ENCODE data around the gene PACSIN3. TPM values are rescaled to one million over a fixed set of nuclear protein-coding genes. Genes with fewer than 3 reads are reported as not detected.

Gene PACSIN3
- polyA plus RNA-seq, 2 of the 4 experiments (the other 2 are of a cell fraction): 16.5 to 35.3 TPM

DNA sequence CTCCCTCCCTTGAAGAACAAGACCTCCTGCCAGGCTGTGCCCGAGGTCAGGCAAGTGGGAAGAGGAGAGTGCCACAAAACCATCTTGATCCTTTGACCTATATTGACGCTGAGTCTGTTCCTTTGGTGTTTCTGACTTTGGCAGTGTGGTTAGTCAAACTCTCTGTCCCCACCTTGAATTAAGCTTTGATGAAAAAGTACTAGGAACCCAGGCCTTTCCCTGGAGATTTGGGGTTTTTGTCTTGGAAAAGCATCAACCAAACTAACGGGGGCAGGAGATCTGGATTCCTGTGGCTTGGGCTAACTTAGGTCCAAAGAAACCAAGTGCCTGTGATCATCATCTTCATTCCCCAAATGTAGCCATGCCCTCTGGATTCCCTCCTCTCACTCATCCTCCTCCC, 49.9 kb downstream of the PACSIN3 start (continued):
- TF ChIP-seq, protein P1, sequence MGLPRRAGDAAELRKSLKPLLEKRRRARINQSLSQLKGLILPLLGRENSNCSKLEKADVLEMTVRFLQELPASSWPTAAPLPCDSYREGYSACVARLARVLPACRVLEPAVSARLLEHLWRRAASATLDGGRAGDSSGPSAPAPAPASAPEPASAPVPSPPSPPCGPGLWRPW (IDR thresholded peaks at IDR 0.05): no peak
- TF ChIP-seq ESRRA (IDR thresholded peaks at IDR 0.05; ENCODE audit: borderline replicate concordance, low read length) (no peak), CBX2 (IDR thresholded peaks at IDR 0.05; ENCODE audit: borderline replicate concordance, low read depth) (no peak)
- TF ChIP-seq, protein P2, sequence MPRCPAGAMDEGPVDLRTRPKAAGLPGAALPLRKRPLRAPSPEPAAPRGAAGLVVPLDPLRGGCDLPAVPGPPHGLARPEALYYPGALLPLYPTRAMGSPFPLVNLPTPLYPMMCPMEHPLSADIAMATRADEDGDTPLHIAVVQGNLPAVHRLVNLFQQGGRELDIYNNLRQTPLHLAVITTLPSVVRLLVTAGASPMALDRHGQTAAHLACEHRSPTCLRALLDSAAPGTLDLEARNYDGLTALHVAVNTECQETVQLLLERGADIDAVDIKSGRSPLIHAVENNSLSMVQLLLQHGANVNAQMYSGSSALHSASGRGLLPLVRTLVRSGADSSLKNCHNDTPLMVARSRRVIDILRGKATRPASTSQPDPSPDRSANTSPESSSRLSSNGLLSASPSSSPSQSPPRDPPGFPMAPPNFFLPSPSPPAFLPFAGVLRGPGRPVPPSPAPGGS (IDR thresholded peaks at IDR 0.05): no peak

DNA sequence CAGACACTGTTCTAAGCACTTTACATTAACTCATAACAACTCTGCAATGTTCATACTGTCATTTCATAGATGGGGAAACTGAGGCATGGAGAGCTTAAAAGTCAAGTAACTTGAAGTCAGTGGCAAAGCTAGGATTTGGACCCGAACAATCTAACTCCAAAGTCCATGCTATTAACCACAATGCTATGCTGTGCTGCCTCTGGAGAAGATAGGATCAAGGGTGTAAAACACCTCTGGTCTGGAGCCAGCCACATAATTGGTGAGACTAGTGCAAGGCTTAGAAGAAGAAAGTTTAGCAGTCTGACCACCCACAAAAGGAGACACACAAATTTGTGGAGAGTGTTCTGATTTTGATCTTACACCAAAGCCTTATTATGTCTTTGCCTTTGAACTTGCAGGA, 53.3 kb downstream of the PACSIN3 start:
- no peak for DNase-seq (ENCODE audit: low read depth in 1 of 2, low spot score in 1 of 2)
- H3K27ac ChIP-seq: no peak overlapping the region
- no peak for ATAC-seq
- 65% methylated on average over 1 of the region's 1 CpG for WGBS (ENCODE audit: missing lambda C conversion rate)
- FAIRE-seq: no peak
- ChIA-PET POLR2A (interaction anchor here (0.5 kb wide), 1 partner anchor 37 kb away, joined by 5 read pairs; no protein-coding TSS in a partner anchor), CTCF (interaction anchor here (0.8 to 3.3 kb wide), 4 partner anchors 11 to 219 kb away, joined by 3 to 21 read pairs (median 4); no protein-coding TSS in a partner anchor)
- H3K4me1 ChIP-seq: no peaks in the 10 kb centered on the region
- no peak overlapping the region for H3K4me2 ChIP-seq
- no peaks in the 10 kb centered on the region for H3K9me3 ChIP-seq
- H3K4me3 ChIP-seq: no peak overlapping the region
- TF ChIP-seq, protein P3, sequence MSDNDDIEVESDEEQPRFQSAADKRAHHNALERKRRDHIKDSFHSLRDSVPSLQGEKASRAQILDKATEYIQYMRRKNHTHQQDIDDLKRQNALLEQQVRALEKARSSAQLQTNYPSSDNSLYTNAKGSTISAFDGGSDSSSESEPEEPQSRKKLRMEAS (IDR thresholded peaks at IDR 0.05): no peak
- TF ChIP-seq HDAC2 (IDR thresholded peaks at IDR 0.05) (no peak), CBX8 (IDR thresholded peaks at IDR 0.05) (no peak), PHF8 (IDR thresholded peaks at IDR 0.05; ENCODE audit: borderline replicate concordance, low read depth) (no peak), RFX5 (IDR thresholded peaks at IDR 0.05) (no peak), NR3C1 (IDR thresholded peaks at IDR 0.05) (no peak), SREBF2 (IDR thresholded peaks at IDR 0.05) (no peak), JUN (IDR thresholded peaks at IDR 0.05) (no peak), MYC (IDR thresholded peaks at IDR 0.05; ENCODE audit: borderline replicate concordance, low read length) (no peak), ZFP36 (IDR thresholded peaks at IDR 0.05; ENCODE audit: borderline replicate concordance, partially characterized antibody) (no peak)

DNA sequence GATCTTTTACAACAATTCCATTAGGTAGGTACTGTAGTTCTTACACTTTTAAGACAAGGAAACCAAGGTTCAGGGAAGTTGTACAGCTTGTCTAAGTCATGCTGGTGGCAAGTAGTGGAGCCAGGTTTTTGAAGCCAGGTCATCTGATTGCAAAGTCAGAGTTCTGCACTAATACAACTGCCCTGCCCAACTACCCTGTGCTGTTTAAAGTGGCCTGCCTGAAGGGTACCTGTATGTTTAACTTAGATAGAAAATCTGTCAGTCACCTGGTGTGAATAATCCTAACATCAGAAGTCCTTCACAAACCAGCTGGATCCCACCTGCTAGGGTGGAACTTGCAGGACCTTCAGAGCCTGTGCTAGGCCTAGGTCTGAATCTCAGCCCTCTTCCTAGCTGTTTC, 53.7 kb downstream of the PACSIN3 start:
- Histone ChIP-seq H3K4me3 (no peak overlapping the region), H3K4me2 (no peak overlapping the region), H3K27ac (no peak overlapping the region), H3K4me1 (no peaks in the 10 kb centered on the region), H3K9me3 (no peaks in the 10 kb centered on the region)
- ATAC-seq (no peak), DNase-seq (ENCODE audit: low read depth in 1 of 2, low spot score in 1 of 2) (no peak), FAIRE-seq (no peak)
- no peak for TF ChIP-seq SMC3 (IDR thresholded peaks at IDR 0.05)
- no peak for TF ChIP-seq RARB (CRISPR knock-in tag; IDR thresholded peaks at IDR 0.05)
- TF ChIP-seq, protein P4, sequence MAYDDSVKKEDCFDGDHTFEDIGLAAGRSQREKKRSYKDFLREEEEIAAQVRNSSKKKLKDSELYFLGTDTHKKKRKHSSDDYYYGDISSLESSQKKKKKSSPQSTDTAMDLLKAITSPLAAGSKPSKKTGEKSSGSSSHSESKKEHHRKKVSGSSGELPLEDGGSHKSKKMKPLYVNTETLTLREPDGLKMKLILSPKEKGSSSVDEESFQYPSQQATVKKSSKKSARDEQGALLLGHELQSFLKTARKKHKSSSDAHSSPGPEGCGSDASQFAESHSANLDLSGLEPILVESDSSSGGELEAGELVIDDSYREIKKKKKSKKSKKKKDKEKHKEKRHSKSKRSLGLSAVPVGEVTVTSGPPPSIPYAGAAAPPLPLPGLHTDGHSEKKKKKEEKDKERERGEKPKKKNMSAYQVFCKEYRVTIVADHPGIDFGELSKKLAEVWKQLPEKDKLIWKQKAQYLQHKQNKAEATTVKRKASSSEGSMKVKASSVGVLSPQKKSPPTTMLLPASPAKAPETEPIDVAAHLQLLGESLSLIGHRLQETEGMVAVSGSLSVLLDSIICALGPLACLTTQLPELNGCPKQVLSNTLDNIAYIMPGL (CRISPR knock-in tag; IDR thresholded peaks at IDR 0.05; ENCODE audit: borderline replicate concordance): no peak
- no peak for TF ChIP-seq TP53 (CRISPR knock-in tag; IDR thresholded peaks at IDR 0.05)
- TF ChIP-seq HOXB5 (CRISPR knock-in tag; IDR thresholded peaks at IDR 0.05): no peak
- no peak for TF ChIP-seq JUN (IDR thresholded peaks at IDR 0.05)
- no peak for TF ChIP-seq HOXB13 (CRISPR knock-in tag; IDR thresholded peaks at IDR 0.05; ENCODE audit: low read depth)
- TF ChIP-seq NR3C1 (IDR thresholded peaks at IDR 0.05): no peak
- TF ChIP-seq, protein P2 (IDR thresholded peaks at IDR 0.05): no peak
- no peak for TF ChIP-seq FOSB (CRISPR knock-in tag; IDR thresholded peaks at IDR 0.05)
- no peak for TF ChIP-seq HDAC2 (IDR thresholded peaks at IDR 0.05)
- no peak for TF ChIP-seq EHMT2 (IDR thresholded peaks at IDR 0.05; ENCODE audit: low read depth)
- no peak for TF ChIP-seq PHF8 (IDR thresholded peaks at IDR 0.05; ENCODE audit: borderline replicate concordance, low read depth)
- TF ChIP-seq NFE2L2 (conservative IDR thresholded peaks at IDR 0.05; ENCODE audit: low read length): no peak
- TF ChIP-seq, protein P1 (IDR thresholded peaks at IDR 0.05): no peak
- TF ChIP-seq KDM1A (IDR thresholded peaks at IDR 0.05; ENCODE audit: low read depth): no peak
- no peak for TF ChIP-seq CEBPB (IDR thresholded peaks at IDR 0.05)
- TF ChIP-seq, protein P5, sequence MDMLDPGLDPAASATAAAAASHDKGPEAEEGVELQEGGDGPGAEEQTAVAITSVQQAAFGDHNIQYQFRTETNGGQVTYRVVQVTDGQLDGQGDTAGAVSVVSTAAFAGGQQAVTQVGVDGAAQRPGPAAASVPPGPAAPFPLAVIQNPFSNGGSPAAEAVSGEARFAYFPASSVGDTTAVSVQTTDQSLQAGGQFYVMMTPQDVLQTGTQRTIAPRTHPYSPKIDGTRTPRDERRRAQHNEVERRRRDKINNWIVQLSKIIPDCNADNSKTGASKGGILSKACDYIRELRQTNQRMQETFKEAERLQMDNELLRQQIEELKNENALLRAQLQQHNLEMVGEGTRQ (IDR thresholded peaks at IDR 0.05): no peak
- TF ChIP-seq, protein P6, sequence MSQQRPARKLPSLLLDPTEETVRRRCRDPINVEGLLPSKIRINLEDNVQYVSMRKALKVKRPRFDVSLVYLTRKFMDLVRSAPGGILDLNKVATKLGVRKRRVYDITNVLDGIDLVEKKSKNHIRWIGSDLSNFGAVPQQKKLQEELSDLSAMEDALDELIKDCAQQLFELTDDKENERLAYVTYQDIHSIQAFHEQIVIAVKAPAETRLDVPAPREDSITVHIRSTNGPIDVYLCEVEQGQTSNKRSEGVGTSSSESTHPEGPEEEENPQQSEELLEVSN (IDR thresholded peaks at IDR 0.05; ENCODE audit: borderline replicate concordance, low read depth): no peak
- ChIA-PET CTCF (interaction anchor here (0.6 to 3.3 kb wide), 5 partner anchors 11 to 253 kb away, joined by 3 to 21 read pairs (median 4); no protein-coding TSS in a partner anchor), POLR2A (interaction anchor here (0.5 kb wide), 1 partner anchor 36 kb away, joined by 5 read pairs; no protein-coding TSS in a partner anchor)

All from A549 (cell line).